Activated naive CD8-positive, alpha-beta T cell (primary cell): ENCODE measurements around the gene BAG3.
"Not testable (repeated sequence)": the region's sequence is repeated elsewhere in the genome, so short reads cannot be mapped to it uniquely, and the experiment has no call there.

Experiments
- H3K27ac Mint-ChIP-seq: one replicate; pipeline ENCODE4 v1.8.0; 2021; ENCODE audit warnings: mixed read lengths
- H3K27me3 Mint-ChIP-seq: one replicate; pipeline ENCODE4 v1.8.0; 2021; ENCODE audit warnings: mixed read lengths
- H3K36me3 Mint-ChIP-seq: one replicate; pipeline ENCODE4 v1.8.0; 2021; ENCODE audit warnings: mixed read lengths
- H3K4me1 Mint-ChIP-seq: one replicate; pipeline ENCODE4 v1.8.0; 2021; ENCODE audit warnings: low read depth, mixed read lengths
- H3K4me3 Mint-ChIP-seq: one replicate; pipeline ENCODE4 v1.8.0; 2021; ENCODE audit warnings: mild to moderate bottlenecking, mixed read lengths
- H3K9me3 Mint-ChIP-seq: one replicate; pipeline ENCODE4 v1.8.0; 2021; ENCODE audit warnings: low read depth, mixed read lengths

Gene BAG3

GRCh38 chr10:119707331-119707730 is 56.2 kb downstream of the BAG3 start:
- H3K4me1 Mint-ChIP-seq: peaks cover 64% of the 10 kb centered on the region
- H3K27me3 Mint-ChIP-seq: not testable (repeated sequence)
- peaks cover 25% of the 10 kb centered on the region for H3K36me3 Mint-ChIP-seq
- H3K27ac Mint-ChIP-seq: peak overlapping the region; percentile 99
- H3K9me3 Mint-ChIP-seq: peaks cover 18% of the 10 kb centered on the region
- H3K4me3 Mint-ChIP-seq: peak overlapping the region; percentile 59

- not testable (repeated sequence) for H3K27me3 Mint-ChIP-seq, H3K4me3 Mint-ChIP-seq, H3K27ac Mint-ChIP-seq
- Mint-ChIP-seq H3K36me3 (peaks cover 16% of the 10 kb centered on the region), H3K9me3 (peaks cover 18% of the 10 kb centered on the region), H3K4me1 (peaks cover 35% of the 10 kb centered on the region)
These were observed 59.8 kb downstream of the BAG3 start for GRCh38 chr10:119710935-119711334.

GRCh38 chr10:119713744-119714483 is 62.7 kb downstream of the BAG3 start:
- Mint-ChIP-seq H3K36me3 (peaks cover 4% of the 10 kb centered on the region), H3K4me3 (no peak overlapping the region), H3K27ac (no peak overlapping the region), H3K9me3 (peaks cover 9% of the 10 kb centered on the region), H3K27me3 (no peaks in the 10 kb centered on the region), H3K4me1 (peaks cover 11% of the 10 kb centered on the region)

GRCh38 chr10:119714484-119714816 is 63.3 kb downstream of the BAG3 start:
- peaks cover 9% of the 10 kb centered on the region for H3K9me3 Mint-ChIP-seq
- peaks cover 4% of the 10 kb centered on the region for H3K36me3 Mint-ChIP-seq
- no peak overlapping the region for H3K4me3 Mint-ChIP-seq
- no peak overlapping the region for H3K27ac Mint-ChIP-seq
- H3K4me1 Mint-ChIP-seq: peaks cover 7% of the 10 kb centered on the region
- H3K27me3 Mint-ChIP-seq: no peaks in the 10 kb centered on the region

GRCh38 chr10:119715628-119716505 is 64.7 kb downstream of the BAG3 start:
- peaks cover 4% of the 10 kb centered on the region for H3K36me3 Mint-ChIP-seq
- peaks cover 2% of the 10 kb centered on the region for H3K4me1 Mint-ChIP-seq
- no peaks in the 10 kb centered on the region for H3K27me3 Mint-ChIP-seq
- H3K27ac Mint-ChIP-seq: peak overlapping the region; percentile 28
- peaks cover 4% of the 10 kb centered on the region for H3K9me3 Mint-ChIP-seq
- H3K4me3 Mint-ChIP-seq: no peak overlapping the region

- H3K27me3 Mint-ChIP-seq: no peaks in the 10 kb centered on the region
- H3K4me3 Mint-ChIP-seq: no peak overlapping the region
These were observed 72.0 kb downstream of the BAG3 start for GRCh38 chr10:119723161-119723560.

GRCh38 chr10:119723624-119724023 is 72.4 kb downstream of the BAG3 start:
- H3K4me1 Mint-ChIP-seq: peaks cover 29% of the 10 kb centered on the region
- H3K27me3 Mint-ChIP-seq: no peaks in the 10 kb centered on the region
- H3K27ac Mint-ChIP-seq: peak overlapping the region; percentile 5
- H3K36me3 Mint-ChIP-seq: peaks cover 2% of the 10 kb centered on the region
- H3K4me3 Mint-ChIP-seq: no peak overlapping the region
- no peaks in the 10 kb centered on the region for H3K9me3 Mint-ChIP-seq

More at GRCh38 chr10:119723161-119723560, 72.0 kb downstream of the BAG3 start:
- peaks cover 24% of the 10 kb centered on the region for H3K4me1 Mint-ChIP-seq
- H3K27ac Mint-ChIP-seq: no peak overlapping the region
- peaks cover 2% of the 10 kb centered on the region for H3K36me3 Mint-ChIP-seq
- H3K9me3 Mint-ChIP-seq: no peaks in the 10 kb centered on the region

- Mint-ChIP-seq H3K9me3 (no peaks in the 10 kb centered on the region), H3K27me3 (no peaks in the 10 kb centered on the region), H3K27ac (peak overlapping the region; percentile 68), H3K4me3 (peak overlapping the region; percentile 69), H3K4me1 (peaks cover 33% of the 10 kb centered on the region), H3K36me3 (peaks cover 2% of the 10 kb centered on the region)
These were observed 73.7 kb downstream of the BAG3 start for GRCh38 chr10:119724593-119725516.

GRCh38 chr10:119725517-119725827 is 74.3 kb downstream of the BAG3 start:
- Mint-ChIP-seq H3K27me3 (no peaks in the 10 kb centered on the region), H3K27ac (peak overlapping the region; percentile 68), H3K4me3 (peak overlapping the region; percentile 69), H3K9me3 (no peaks in the 10 kb centered on the region), H3K36me3 (peaks cover 2% of the 10 kb centered on the region), H3K4me1 (peaks cover 33% of the 10 kb centered on the region)

- Mint-ChIP-seq H3K36me3 (peaks cover 2% of the 10 kb centered on the region), H3K4me3 (peak within 1 kb of the TSS; percentile 94), H3K4me1 (peaks cover 33% of the 10 kb centered on the region), H3K27me3 (no peaks in the 10 kb centered on the region), H3K9me3 (no peaks in the 10 kb centered on the region), H3K27ac (peak within 1 kb of the TSS; percentile 79)
These were observed 74.9 kb downstream of the BAG3 start, which contains the start of gene INPP5F for GRCh38 chr10:119725828-119726675. Gene INPP5F (plus strand): TSS chr10:119726050. CDS start chr10:119726263, 213 bp downstream.

GRCh38 chr10:119726676-119727261 is 75.6 kb downstream of the BAG3 start:
- Mint-ChIP-seq H3K27me3 (no peaks in the 10 kb centered on the region), H3K4me3 (peak overlapping the region; percentile 94), H3K36me3 (peaks cover 2% of the 10 kb centered on the region), H3K4me1 (peaks cover 33% of the 10 kb centered on the region), H3K9me3 (no peaks in the 10 kb centered on the region), H3K27ac (peak overlapping the region; percentile 79)
